Measurements from ENCODE around the gene HACD3. TPM values are rescaled to one million over a fixed set of nuclear protein-coding genes. Genes with fewer than 3 reads are reported as not detected.

Gene HACD3
- total RNA-seq, 1 donor = 89.3 TPM

DNA sequence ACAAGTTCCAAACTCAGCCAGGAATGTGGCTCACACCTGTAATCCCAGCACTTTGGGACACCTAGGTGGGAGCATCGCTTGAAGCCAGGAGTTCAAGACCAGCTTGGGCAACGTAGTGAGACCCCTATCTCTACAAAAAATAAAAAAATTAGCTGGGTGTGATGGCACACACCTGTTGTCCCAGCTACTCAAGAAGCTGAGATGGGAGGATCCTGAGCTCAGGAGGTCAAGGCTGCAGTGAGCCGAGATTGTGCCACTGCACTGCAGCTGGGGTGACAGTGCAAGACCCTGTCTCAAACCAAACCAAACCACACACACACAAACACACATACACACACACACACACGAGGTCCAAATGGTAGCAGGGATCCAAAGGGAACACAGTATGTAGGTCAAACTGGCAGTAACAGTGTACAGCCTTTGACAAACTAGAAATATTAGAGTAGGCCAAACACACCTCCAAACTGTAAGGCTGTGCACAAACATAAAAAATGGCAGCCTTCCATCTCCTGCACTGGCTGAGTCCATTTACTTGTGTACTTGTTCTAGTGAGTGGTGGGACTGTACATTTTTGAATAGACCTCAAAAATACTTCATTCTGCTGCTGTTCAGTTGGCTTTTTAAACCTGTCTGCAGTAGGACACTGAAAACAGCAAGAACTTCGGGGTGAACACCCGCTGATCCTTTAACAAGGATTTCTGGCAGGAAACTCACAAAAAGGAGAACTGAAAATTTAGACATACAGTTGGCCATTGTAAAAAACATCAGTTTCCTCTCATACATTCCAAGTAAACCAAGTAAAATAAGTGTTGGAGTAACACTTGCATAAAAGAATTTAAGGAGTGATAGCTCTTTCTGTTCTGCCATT lies 47.1 kb downstream of the HACD3 start:
- TF ChIP-seq, protein P1, sequence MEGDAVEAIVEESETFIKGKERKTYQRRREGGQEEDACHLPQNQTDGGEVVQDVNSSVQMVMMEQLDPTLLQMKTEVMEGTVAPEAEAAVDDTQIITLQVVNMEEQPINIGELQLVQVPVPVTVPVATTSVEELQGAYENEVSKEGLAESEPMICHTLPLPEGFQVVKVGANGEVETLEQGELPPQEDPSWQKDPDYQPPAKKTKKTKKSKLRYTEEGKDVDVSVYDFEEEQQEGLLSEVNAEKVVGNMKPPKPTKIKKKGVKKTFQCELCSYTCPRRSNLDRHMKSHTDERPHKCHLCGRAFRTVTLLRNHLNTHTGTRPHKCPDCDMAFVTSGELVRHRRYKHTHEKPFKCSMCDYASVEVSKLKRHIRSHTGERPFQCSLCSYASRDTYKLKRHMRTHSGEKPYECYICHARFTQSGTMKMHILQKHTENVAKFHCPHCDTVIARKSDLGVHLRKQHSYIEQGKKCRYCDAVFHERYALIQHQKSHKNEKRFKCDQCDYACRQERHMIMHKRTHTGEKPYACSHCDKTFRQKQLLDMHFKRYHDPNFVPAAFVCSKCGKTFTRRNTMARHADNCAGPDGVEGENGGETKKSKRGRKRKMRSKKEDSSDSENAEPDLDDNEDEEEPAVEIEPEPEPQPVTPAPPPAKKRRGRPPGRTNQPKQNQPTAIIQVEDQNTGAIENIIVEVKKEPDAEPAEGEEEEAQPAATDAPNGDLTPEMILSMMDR (IDR thresholded peaks at IDR 0.05; ENCODE audit: insufficient read depth, low read length) = no peak
- no peak for DNase-seq (ENCODE audit: low read depth)
- H3K4me3 ChIP-seq (ENCODE audit: low read depth, low read length) = no peak overlapping the region

DNA sequence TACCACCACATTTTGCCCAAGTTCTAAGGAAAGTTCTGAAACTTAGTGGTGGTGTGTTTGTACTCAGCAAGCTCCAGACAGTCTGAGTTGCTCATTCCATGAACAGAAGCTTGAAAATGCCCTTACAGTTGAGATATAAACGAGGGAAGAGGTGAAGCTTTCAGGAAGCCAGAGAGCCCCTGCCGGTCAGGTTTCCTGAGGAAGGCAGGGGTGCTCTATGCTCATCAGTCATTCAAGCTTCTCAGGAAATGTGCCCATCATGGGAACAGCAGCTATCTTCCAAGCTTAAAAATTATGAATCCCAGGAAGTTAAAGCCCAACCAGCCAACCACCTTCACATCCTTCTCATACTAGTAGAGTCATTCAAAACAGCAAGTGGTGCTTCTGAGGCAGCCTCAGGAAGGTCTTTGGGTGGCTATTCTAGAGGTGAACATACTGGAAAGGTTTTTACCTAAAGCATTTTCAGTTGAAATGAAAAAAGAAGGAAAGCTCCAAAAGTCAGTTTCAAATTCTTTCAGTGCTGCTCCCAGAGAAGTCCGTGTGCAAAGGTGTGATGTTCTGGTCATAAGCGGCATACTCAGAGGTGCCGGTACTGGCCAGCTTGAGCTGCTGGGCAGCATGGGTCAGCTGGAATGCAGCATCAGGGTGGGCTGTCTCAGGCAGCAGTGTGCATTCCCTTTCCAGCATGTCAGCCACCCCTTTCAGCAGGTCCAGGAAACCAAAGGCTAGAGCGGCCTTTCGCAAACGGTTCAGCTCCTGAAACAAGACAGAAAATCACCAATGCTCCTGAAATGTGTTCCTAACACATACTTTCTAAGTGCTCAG lies 48.9 kb downstream of the HACD3 start:
- TF ChIP-seq, protein P1 (IDR thresholded peaks at IDR 0.05; ENCODE audit: insufficient read depth, low read length) = no peak
- no peak for DNase-seq (ENCODE audit: low read depth)
- H3K4me3 ChIP-seq (ENCODE audit: low read depth, low read length) = no peak overlapping the region

DNA sequence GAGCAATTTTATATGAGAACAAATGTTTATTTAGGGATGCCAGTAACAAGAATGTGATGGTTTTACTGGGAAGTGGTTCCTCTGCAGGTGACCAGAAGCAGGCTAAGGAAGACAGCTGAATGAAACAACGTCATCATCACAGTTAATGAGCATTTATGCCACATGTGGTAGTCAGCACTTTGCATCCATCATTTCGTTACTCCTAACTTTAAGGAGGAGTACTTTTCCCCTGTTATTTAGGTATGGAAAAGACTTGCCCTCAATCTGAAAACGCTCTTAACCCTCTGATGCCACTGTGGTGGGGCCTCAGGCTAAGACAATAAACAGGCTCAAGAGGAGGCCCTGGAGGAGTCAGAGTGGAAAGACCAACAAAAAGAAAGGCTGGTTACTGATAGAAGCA lies 49.5 kb downstream of the HACD3 start:
- no peak for DNase-seq (ENCODE audit: low read depth)
- TF ChIP-seq, protein P1 (IDR thresholded peaks at IDR 0.05; ENCODE audit: insufficient read depth, low read length) = no peak
- no peak overlapping the region for H3K4me3 ChIP-seq (ENCODE audit: low read depth, low read length)

DNA sequence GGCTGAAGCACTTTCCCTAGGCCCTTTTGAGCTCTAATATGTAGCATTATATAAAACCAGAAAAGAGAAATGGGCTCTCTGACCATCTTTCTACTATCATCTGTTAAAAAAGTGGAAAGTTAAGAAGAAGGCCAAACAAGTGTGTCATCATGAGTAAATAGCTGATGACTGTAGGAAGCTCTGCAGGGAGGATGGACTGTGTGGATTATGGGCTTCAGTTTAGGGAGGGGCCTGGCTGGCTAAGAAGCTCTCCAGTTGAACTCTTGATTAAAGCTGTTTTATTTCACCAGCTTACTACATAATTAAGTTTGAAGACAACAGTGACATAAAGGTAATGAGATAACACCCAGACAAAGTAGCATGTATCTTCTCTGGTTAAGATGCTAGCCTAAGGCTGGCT lies 50.0 kb downstream of the HACD3 start:
- H3K4me3 ChIP-seq (ENCODE audit: low read depth, low read length) = no peak overlapping the region
- TF ChIP-seq, protein P1 (IDR thresholded peaks at IDR 0.05; ENCODE audit: insufficient read depth, low read length) = no peak
- peak; percentile 49 for DNase-seq (ENCODE audit: low read depth)

DNA sequence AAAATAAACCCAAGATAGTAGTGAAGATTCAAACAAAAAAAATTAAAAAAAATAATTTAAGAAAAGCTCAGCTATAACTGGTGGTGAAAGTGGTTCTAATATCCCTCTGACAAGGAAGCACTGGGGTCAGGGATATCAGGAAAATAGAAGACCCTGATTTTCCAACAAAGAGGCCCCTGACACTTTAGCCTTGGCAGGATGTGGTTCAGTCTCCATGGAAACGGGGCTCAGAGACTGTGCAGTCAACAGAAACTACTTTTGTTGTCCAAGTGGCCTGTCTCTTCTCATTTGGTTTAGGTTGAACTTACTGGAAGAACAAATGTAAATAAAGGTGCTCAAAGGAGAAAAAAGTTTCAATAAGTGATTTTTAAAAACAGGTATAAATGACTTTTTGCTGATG lies 53.4 kb downstream of the HACD3 start:
- H3K4me3 ChIP-seq (ENCODE audit: low read depth, low read length) = no peak overlapping the region
- TF ChIP-seq, protein P1 (IDR thresholded peaks at IDR 0.05; ENCODE audit: insufficient read depth, low read length) = no peak
- DNase-seq (ENCODE audit: low read depth) = no peak

DNA sequence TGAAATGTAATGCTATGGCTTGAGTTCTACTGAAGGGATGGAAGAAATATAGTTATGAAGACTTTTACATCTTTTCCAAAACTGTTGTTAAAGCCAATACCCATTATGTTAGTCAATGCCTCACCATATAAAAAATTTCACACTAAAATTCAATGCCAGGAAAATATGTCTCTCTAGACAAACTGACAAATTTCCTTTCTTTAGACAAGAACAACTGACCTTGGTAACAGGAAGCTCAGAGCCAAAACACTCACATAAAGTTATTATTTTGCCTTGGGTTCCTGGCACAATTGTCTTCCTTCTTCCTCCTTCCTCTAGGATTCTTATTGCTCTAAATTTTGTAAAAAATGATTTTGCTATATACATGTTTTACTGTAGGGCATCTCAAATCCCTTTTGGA lies 54.0 kb downstream of the HACD3 start:
- TF ChIP-seq, protein P1 (IDR thresholded peaks at IDR 0.05; ENCODE audit: insufficient read depth, low read length) = no peak
- no peak overlapping the region for H3K4me3 ChIP-seq (ENCODE audit: low read depth, low read length)
- no peak for DNase-seq (ENCODE audit: low read depth)

Measured in fibroblast of the aortic adventitia (primary cell).